ENCODE measurements around the gene SLC16A5.

The SLC16A5 gene

DNA sequence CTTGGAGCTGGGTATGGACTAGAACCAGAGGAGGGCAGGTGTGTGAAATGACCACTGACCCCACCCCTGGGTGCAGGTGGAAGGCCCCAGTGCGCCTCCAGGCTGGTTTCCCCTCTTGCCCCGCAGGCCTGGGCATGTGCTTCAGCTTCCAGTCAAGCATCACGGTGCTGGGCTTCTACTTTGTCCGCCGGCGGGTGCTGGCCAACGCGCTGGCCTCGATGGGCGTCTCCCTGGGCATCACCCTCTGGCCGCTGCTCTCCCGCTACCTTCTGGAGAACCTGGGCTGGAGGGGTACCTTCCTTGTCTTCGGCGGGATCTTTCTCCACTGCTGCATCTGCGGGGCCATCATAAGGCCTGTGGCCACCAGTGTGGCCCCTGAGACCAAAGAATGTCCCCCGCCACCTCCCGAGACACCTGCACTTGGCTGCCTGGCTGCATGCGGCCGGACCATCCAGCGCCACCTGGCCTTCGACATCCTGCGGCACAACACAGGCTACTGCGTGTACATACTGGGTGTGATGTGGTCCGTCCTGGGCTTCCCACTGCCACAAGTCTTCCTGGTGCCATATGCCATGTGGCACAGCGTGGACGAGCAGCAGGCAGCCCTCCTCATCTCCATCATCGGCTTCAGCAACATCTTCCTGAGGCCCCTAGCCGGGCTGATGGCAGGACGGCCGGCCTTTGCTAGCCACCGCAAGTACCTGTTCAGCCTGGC, 12.3 kb downstream of the SLC16A5 start:
- Histone ChIP-seq H3K4me3 (ENCODE audit: low read depth, low read length) (no peak overlapping the region), H3K27ac (no peak overlapping the region), H3K27me3 (ENCODE audit: insufficient read depth, low read depth, severe bottlenecking) (no peaks in the 10 kb centered on the region), H3K36me3 (no peaks in the 10 kb centered on the region), H3K9me3 (ENCODE audit: severe bottlenecking) (peaks cover 3% of the 10 kb centered on the region)
- DNase-seq: no peak
- TF ChIP-seq, protein P1, sequence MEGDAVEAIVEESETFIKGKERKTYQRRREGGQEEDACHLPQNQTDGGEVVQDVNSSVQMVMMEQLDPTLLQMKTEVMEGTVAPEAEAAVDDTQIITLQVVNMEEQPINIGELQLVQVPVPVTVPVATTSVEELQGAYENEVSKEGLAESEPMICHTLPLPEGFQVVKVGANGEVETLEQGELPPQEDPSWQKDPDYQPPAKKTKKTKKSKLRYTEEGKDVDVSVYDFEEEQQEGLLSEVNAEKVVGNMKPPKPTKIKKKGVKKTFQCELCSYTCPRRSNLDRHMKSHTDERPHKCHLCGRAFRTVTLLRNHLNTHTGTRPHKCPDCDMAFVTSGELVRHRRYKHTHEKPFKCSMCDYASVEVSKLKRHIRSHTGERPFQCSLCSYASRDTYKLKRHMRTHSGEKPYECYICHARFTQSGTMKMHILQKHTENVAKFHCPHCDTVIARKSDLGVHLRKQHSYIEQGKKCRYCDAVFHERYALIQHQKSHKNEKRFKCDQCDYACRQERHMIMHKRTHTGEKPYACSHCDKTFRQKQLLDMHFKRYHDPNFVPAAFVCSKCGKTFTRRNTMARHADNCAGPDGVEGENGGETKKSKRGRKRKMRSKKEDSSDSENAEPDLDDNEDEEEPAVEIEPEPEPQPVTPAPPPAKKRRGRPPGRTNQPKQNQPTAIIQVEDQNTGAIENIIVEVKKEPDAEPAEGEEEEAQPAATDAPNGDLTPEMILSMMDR (IDR thresholded peaks at IDR 0.05; ENCODE audit: low read depth, low read length): no peak

DNA sequence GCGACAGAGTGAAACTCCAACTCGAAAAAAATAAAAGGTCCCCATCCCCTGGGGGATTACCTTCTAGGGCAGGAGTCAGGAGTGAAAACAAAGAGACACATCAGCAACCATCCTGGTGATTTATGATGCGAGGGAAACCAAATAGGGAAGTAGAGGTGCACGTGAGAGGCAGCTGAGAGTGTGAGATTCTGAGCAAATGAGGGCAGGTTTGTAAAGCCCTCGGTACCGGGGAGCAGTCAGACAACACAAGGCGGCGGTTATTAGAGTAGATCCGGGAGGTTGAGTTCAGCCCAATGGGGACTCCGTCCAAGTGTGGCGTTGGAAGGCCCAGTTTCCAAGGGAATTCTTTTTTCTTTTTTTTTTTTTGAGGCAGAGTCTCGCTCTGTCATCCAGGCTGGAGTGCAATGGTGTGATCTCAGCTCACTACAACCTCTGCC, 14.6 kb downstream of the SLC16A5 start:
- Histone ChIP-seq H3K27me3 (ENCODE audit: insufficient read depth, low read depth, severe bottlenecking) (no peaks in the 10 kb centered on the region), H3K36me3 (no peaks in the 10 kb centered on the region), H3K4me3 (ENCODE audit: low read depth, low read length) (no peak overlapping the region), H3K27ac (no peak overlapping the region), H3K9me3 (ENCODE audit: severe bottlenecking) (no peaks in the 10 kb centered on the region)
- TF ChIP-seq, protein P1 (IDR thresholded peaks at IDR 0.05; ENCODE audit: low read depth, low read length): no peak
- DNase-seq: no peak

DNA sequence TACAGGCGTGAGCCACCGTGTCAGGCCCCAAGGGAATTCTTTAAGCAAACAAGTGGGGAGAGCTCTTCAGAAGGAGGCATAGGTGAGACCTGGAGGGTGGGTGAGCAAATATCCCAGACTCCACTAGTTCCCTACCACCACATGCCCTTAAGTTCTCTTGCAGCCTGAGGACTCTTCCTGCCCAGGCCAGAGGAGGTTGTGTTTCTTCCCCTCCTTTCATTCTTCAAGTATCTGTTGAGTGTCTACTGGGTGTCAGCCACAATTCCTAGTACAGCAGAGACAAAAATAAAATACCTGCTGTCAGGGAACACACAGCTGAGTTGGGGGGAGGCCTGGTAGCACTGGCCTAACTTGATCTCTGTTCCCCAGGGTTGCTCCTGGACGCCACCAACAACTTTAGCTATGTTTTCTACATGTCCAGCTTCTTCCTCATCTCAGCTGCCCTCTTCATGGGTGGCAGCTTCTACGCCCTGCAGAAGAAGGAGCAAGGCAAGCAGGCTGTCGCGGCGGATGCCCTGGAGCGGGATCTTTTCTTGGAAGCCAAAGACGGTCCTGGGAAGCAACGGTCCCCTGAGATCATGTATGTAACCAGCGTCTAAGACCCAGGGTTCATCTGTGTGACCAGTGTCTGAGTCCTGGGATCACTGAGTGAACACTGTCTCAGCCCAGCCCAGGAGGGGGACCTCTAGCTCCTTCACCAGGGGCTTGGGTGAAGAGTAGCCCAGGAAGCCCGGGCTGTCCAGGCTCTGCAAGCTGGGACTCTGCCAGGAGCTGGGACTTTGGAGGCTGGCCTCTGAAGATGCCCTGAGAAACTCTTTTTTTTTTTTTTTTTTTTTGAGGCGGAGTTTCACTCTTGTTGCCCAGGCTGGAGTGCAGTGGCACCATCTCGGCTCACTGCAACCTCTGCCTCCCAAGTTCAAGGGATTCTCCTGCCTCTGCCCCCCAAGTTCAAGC, 16.1 kb downstream of the SLC16A5 start:
- Histone ChIP-seq H3K9me3 (ENCODE audit: severe bottlenecking) (no peaks in the 10 kb centered on the region), H3K36me3 (no peaks in the 10 kb centered on the region), H3K27ac (no peak overlapping the region), H3K4me3 (ENCODE audit: low read depth, low read length) (no peak overlapping the region), H3K27me3 (ENCODE audit: insufficient read depth, low read depth, severe bottlenecking) (no peaks in the 10 kb centered on the region)
- TF ChIP-seq, protein P1 (IDR thresholded peaks at IDR 0.05; ENCODE audit: low read depth, low read length): no peak
- DNase-seq: no peak

DNA sequence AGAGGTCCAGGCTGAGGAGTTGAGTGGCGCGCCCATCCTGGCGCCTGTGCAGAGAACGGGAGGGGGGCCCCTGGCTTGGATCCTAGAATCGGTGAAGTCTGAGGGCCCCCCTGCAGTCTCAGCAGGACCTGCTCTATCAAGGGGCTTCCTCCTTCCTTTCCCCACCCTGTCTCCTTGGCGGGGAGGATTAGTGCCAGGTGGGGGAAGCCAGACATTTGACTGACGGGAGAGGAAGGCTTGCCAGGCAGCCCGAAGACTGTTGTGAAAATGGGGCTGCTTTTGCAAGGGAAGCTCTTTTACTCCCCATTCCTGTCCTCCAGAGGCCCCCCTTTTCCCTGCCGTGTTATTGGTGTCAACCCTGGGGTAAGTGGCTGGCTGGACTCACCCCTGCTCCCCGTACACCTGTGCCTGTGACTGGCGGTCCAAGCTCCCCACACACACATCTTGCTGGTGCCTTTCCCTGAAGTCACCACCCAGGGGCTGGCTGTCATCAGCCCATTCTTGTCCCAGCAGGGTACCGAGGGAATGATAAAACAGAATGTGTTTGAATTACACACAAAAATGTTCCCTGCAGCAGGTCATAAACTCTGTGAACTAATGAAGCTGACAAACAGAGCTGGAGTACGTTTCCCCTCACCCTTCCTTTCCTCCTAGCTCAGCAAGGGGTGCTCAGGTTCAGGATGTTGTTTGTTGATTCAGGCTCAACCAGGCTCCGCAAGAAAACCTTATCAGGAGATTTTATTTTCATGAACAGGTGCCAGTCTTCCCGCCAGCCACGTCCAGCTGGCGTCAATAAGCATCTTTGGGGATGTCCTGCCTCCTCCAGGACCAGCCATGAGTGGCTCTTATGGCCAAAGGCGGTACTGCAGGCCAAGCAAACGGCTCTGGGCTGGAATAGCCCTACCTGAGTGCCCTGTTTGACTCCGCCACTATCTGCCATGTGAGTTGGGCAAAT, 17.6 kb downstream of the SLC16A5 start:
- H3K27ac ChIP-seq: no peak overlapping the region
- TF ChIP-seq, protein P1 (IDR thresholded peaks at IDR 0.05; ENCODE audit: low read depth, low read length): peak; percentile 91
- H3K36me3 ChIP-seq: no peaks in the 10 kb centered on the region
- H3K9me3 ChIP-seq (ENCODE audit: severe bottlenecking): no peaks in the 10 kb centered on the region
- no peak overlapping the region for H3K4me3 ChIP-seq (ENCODE audit: low read depth, low read length)
- DNase-seq: peak; percentile 91
- H3K27me3 ChIP-seq (ENCODE audit: insufficient read depth, low read depth, severe bottlenecking): no peaks in the 10 kb centered on the region

DNA sequence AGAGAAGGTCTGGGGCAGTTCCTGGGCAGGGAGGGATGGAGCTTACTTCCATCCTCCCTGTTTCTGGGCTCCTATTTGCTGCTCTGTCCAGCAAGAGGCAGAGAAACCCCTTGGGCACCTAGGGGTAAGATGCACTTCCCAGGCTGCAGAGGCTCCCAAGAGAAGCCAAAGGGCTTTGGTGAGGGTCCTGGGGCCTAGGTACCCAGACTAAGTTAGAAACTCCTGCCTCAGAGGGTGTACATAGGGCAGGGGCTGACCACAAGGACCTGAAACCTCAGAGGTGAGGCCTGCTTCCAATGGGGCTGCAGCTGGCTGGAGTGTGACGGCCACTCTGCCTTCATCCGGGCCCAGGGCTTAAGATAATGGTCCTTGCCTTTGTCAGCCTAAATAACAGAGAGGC, 20.4 kb downstream of the SLC16A5 start:
- no peaks in the 10 kb centered on the region for H3K9me3 ChIP-seq (ENCODE audit: severe bottlenecking)
- DNase-seq: no peak
- no peaks in the 10 kb centered on the region for H3K27me3 ChIP-seq (ENCODE audit: insufficient read depth, low read depth, severe bottlenecking)
- TF ChIP-seq, protein P1 (IDR thresholded peaks at IDR 0.05; ENCODE audit: low read depth, low read length): no peak
- H3K36me3 ChIP-seq: peaks cover 4% of the 10 kb centered on the region; the same call in 1 of the 2 replicates
- H3K27ac ChIP-seq: no peak overlapping the region
- H3K4me3 ChIP-seq (ENCODE audit: low read depth, low read length): no peak overlapping the region
